SIG-M5 (cell line): ENCODE data around the gene SZT2.
"Not testable (repeated sequence)": the region's sequence is repeated elsewhere in the genome, so short reads cannot be mapped to it uniquely, and the experiment has no call there.

Experiments used
- DNase-seq: peaks from one replicate; lab custom pipeline; 2025; lab: John Stamatoyannopoulos, UW

SZT2 gene

GRCh38 chr1:43388613-43389012, 1.1 kb upstream of the SZT2 start:
- DNase-seq: no peak

- no peak for DNase-seq
Measured at GRCh38 chr1:43392702-43393101, 3.0 kb downstream of the SZT2 start.

GRCh38 chr1:43395523-43395922, 5.8 kb downstream of the SZT2 start:
- DNase-seq: no peak

- no peak for DNase-seq
Measured at GRCh38 chr1:43396059-43396458, 6.4 kb downstream of the SZT2 start.

GRCh38 chr1:43398227-43398626, 8.5 kb downstream of the SZT2 start:
- no peak for DNase-seq

- DNase-seq: not testable (repeated sequence)
Measured at GRCh38 chr1:43400441-43400840, 10.7 kb downstream of the SZT2 start.

GRCh38 chr1:43402089-43402865, 12.6 kb downstream of the SZT2 start:
- DNase-seq: no peak

- no peak for DNase-seq
Measured at GRCh38 chr1:43404353-43404752, 14.7 kb downstream of the SZT2 start.

GRCh38 chr1:43405219-43405875, 15.6 kb downstream of the SZT2 start:
- DNase-seq: no peak

- DNase-seq: no peak
Measured at GRCh38 chr1:43405876-43406234, 16.2 kb downstream of the SZT2 start.

- no peak for DNase-seq
Measured at GRCh38 chr1:43410571-43410970, 20.9 kb downstream of the SZT2 start.

GRCh38 chr1:43413426-43413825, 23.7 kb downstream of the SZT2 start:
- not testable (repeated sequence) for DNase-seq

- no peak for DNase-seq
Measured at GRCh38 chr1:43414634-43415223, 25.0 kb downstream of the SZT2 start.

GRCh38 chr1:43415901-43416300, 26.2 kb downstream of the SZT2 start:
- no peak for DNase-seq

GRCh38 chr1:43418858-43419257, 29.2 kb downstream of the SZT2 start:
- DNase-seq: no peak

- no peak for DNase-seq
Measured at GRCh38 chr1:43419627-43420425, 30.1 kb downstream of the SZT2 start.

GRCh38 chr1:43420874-43421273, 31.2 kb downstream of the SZT2 start:
- DNase-seq: no peak

GRCh38 chr1:43421396-43421795, 31.7 kb downstream of the SZT2 start:
- DNase-seq: no peak

GRCh38 chr1:43421976-43422750, 32.5 kb downstream of the SZT2 start:
- DNase-seq: no peak

- DNase-seq: no peak
Measured at GRCh38 chr1:43422995-43423671, 33.4 kb downstream of the SZT2 start.
